HUES64 (cell line): Measurements from ENCODE around the gene UGT1A9.
"Not testable (repeated sequence)": the region's sequence is repeated elsewhere in the genome, so short reads cannot be mapped to it uniquely, and the experiment has no call there.

Experiments
- H3K27ac ChIP-seq: 2 replicates; pipeline ENCODE4 v1.7.0; 2013; ENCODE audit warnings: low read depth, low read length, inconsistent platforms
- H3K27me3 ChIP-seq: 2 replicates; pipeline ENCODE4 v1.6.1; 2013; ENCODE audit warnings: mild to moderate bottlenecking, low read length; ENCODE audit not compliant: insufficient read depth
- H3K36me3 ChIP-seq: 2 replicates; pipeline ENCODE4 v1.6.1; 2013; ENCODE audit warnings: mild to moderate bottlenecking, low read length; ENCODE audit not compliant: insufficient read depth
- H3K4me1 ChIP-seq: 2 replicates; pipeline ENCODE4 v1.6.1; 2013; ENCODE audit warnings: mild to moderate bottlenecking, low read length, moderate library complexity; ENCODE audit not compliant: insufficient read depth
- H3K4me3 ChIP-seq: 2 replicates; pipeline ENCODE4 v1.5.1; 2013; ENCODE audit warnings: mild to moderate bottlenecking, low read length, moderate library complexity
- H3K9ac ChIP-seq: 2 replicates; pipeline ENCODE4 v1.6.1; 2013; ENCODE audit warnings: mild to moderate bottlenecking, low read depth, low read length
- H3K9me3 ChIP-seq: 2 replicates; pipeline ENCODE4 v1.6.1; 2013; ENCODE audit warnings: low read depth, low read length; ENCODE audit not compliant: insufficient read depth
- WGBS: fragments of 150-250, 120-280 bp; methylation state at CpG from one replicate; pipeline ENCODE4 v1.1.7; 2013; ENCODE audit warnings: missing lambda C conversion rate; 5-methylcytosine and 5-hydroxymethylcytosine counted together

Gene UGT1A9

DNA sequence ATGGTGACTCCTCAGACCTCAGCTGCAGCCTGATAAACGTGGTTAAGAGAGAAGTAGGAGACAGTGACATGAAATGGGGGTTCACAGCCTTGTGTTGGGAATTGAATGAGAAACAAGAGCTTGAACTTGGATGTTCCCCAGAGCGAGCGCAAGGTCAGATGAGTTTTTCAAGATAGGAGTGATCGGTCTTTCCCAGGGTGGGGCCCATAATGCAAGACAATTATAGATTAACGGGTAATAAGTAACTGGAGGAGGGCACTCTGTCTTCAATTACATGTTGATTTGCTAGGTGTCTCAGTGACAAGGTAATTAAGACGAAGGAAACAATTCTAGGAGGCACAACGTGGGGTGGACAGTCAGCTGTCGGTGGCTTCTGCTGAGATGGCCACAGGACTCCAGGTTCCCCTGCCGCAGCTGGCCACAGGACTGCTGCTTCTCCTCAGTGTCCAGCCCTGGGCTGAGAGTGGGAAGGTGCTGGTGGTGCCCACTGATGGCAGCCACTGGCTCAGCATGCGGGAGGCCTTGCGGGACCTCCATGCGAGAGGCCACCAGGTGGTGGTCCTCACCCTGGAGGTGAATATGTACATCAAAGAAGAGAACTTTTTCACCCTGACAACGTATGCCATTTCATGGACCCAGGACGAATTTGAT, 41.0 kb downstream of the UGT1A9 start, which contains the start of gene UGT1A5:
Gene UGT1A5 (plus strand): TSS at position 297 of the 651 bp plus-strand sequence. CDS start 85 bp downstream, at position 382.
- Histone ChIP-seq H3K9me3 (no peaks in the 10 kb centered on the region), H3K9ac (no peak within 1 kb of the TSS), H3K27me3 (no peaks in the 10 kb centered on the region), H3K4me1 (no peaks in the 10 kb centered on the region), H3K36me3 (no peaks in the 10 kb centered on the region), H3K27ac (no peak within 1 kb of the TSS), H3K4me3 (no peak within 1 kb of the TSS)
- 92% methylated on average over 14 of the region's 14 CpGs for WGBS

- Histone ChIP-seq H3K9ac (no peak overlapping the region), H3K27ac (no peak overlapping the region), H3K4me1 (no peaks in the 10 kb centered on the region), H3K36me3 (no peaks in the 10 kb centered on the region), H3K27me3 (no peaks in the 10 kb centered on the region), H3K9me3 (no peaks in the 10 kb centered on the region), H3K4me3 (no peak overlapping the region)
- WGBS, result 92% methylated on average over 7 of the region's 7 CpGs
Observed at GRCh38 chr2:233713262-233713615, 41.5 kb downstream of the UGT1A9 start.

GRCh38 chr2:233714121-233714520, 42.4 kb downstream of the UGT1A9 start:
- H3K4me1 ChIP-seq, result no peaks in the 10 kb centered on the region
- no peaks in the 10 kb centered on the region for H3K27me3 ChIP-seq
- H3K36me3 ChIP-seq, result no peaks in the 10 kb centered on the region
- H3K27ac ChIP-seq, result no peak overlapping the region
- no peak overlapping the region for H3K4me3 ChIP-seq
- 91% methylated on average over 2 of the region's 2 CpGs for WGBS
- no peaks in the 10 kb centered on the region for H3K9me3 ChIP-seq
- H3K9ac ChIP-seq, result no peak overlapping the region

DNA sequence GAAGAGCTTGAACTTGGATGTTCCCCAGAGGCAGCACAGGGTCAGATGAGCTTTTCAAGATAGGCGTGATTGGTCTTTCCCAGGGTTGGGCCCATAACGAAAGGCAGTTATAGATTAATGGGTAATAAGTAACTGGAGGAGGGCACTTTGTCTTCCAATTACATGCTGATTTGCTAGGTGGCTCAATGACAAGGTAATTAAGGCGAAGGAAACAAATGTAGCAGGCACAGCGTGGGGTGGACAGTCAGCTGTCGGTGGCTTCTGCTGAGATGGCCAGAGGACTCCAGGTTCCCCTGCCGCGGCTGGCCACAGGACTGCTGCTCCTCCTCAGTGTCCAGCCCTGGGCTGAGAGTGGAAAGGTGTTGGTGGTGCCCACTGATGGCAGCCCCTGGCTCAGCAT, 46.9 kb downstream of the UGT1A9 start, which contains the start of gene UGT1A4:
Gene UGT1A4 (plus strand): TSS at position 185 of the 400 bp plus-strand sequence. CDS start 85 bp downstream, at position 270.
- H3K27ac ChIP-seq, result no peak within 1 kb of the TSS
- 91% methylated on average over 7 of the region's 7 CpGs for WGBS

GRCh38 chr2:233728723-233729301, 57.1 kb downstream of the UGT1A9 start, which contains the start of gene UGT1A3:
Gene UGT1A3, plus strand, starts transcription at chr2:233729042. Its CDS starts 85 bp downstream, at chr2:233729127.
- Histone ChIP-seq H3K9ac (no peak within 1 kb of the TSS), H3K27me3 (no peaks in the 10 kb centered on the region), H3K4me1 (no peaks in the 10 kb centered on the region), H3K36me3 (no peaks in the 10 kb centered on the region), H3K9me3 (no peaks in the 10 kb centered on the region), H3K27ac (no peak within 1 kb of the TSS), H3K4me3 (no peak within 1 kb of the TSS)
- 91% methylated on average over 8 of the region's 8 CpGs for WGBS

More for the DNA sequence above, 46.9 kb downstream of the UGT1A9 start, which contains the start of gene UGT1A4:
- H3K9me3 ChIP-seq, result no peaks in the 10 kb centered on the region
- no peak within 1 kb of the TSS for H3K4me3 ChIP-seq
- no peaks in the 10 kb centered on the region for H3K36me3 ChIP-seq
- H3K4me1 ChIP-seq, result no peaks in the 10 kb centered on the region
- no peaks in the 10 kb centered on the region for H3K27me3 ChIP-seq
- no peak within 1 kb of the TSS for H3K9ac ChIP-seq

DNA sequence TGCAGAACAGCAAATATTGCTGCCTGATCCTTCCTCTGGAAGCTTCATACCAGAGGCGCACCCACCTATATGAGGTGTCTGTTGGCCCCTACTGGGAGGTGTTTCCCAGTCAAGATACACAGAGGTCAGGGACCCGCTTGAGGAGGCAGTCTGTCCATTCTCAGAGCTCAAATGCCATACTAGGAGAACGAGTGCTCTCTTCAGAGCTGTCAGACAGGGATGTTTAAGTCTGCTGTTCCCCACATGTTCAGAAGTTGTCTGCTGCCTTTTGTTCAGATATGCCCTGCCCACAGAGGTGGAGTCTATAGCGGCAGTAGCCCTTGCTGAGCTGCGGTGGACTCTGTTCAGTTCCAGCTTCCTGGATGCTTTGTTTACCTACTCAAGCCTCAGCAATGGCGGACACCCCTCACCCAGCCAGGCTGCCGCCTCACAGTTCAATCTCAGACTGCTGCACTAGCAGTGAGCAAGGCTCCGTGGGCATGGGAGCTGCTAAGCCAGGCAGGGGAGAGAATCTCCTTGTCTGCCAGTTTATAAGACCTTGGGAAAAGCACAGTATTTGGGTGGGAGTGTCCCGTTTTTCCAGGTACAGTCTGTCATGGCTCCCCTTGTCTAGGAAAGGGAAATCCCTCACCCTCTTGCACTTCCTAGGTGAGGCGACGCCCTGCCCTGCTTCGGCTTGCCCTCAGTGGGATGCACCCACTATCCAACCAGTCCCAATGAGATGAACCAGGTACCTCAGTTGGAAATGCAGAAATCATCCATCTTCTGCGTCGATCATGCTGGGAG, 65.4 kb downstream of the UGT1A9 start:
- not testable (repeated sequence) for H3K9me3 ChIP-seq, H3K9ac ChIP-seq, H3K36me3 ChIP-seq, H3K27ac ChIP-seq, H3K4me1 ChIP-seq, H3K27me3 ChIP-seq, H3K4me3 ChIP-seq
- WGBS, result 91% methylated on average over 14 of the region's 14 CpGs

DNA sequence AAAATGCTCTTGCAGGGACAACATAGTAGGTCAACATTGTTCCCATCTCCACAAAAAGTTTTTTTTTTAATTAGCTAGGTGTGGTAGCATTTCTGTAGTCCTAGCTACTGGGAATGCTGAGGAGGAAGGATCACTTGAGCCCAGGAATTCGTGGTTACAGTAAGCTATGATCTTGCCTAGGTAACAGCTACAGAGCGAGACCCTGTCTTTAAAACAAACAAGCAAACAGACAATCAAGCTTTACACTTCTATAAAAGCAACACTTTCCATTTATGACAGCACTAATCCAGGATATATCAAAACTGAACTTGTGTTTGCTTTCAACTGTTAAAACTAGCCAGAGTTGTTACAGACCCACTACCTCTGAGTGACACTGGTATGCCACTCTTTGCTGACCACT, 69.2 kb downstream of the UGT1A9 start:
- H3K27me3 ChIP-seq, result no peaks in the 10 kb centered on the region
- H3K4me1 ChIP-seq, result no peaks in the 10 kb centered on the region
- H3K9me3 ChIP-seq, result no peaks in the 10 kb centered on the region
- no peak overlapping the region for H3K4me3 ChIP-seq
- H3K36me3 ChIP-seq, result no peaks in the 10 kb centered on the region
- no peak overlapping the region for H3K9ac ChIP-seq
- H3K27ac ChIP-seq, result no peak overlapping the region
- 80% methylated on average over 2 of the region's 2 CpGs for WGBS

DNA sequence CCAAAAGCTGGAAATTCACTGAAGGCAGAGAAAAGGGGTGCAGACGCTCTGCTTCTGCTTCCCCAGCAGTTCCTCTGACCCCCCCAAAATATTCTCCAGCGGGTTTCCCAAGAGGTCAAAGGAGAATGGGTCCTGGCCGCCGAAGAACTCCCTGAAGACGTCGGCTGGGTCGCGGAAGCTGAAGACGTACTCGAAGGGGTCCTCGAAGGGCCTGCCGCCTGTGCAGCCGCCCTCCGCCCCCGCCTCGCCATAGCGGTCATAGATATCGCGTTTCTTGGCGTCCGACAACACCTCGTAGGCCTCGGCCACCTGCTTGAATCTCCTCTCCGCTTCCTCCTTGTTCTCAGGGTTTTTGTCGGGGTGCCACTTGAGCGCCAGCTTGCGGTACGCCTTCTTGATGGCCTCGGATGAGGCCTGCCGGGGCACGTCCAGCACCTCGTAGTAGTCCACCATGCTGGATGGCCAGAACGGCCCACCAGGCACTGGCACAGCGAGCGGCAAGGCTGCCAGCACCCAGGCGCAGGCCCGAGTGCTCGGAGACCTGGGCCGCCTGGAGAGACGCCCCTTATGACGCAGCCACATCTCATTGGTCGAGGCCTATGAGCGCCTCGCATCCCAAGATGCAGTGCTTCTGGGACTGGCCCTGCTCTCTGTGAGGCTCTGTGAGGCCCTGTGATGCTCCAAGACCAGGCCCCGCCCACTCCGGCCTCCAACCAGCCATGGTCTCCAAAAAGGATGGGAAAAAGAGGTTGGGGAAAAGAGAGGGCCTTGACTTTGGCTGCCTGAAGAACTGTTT, 72.0 kb downstream of the UGT1A9 start:
- Histone ChIP-seq H3K27me3 (no peaks in the 10 kb centered on the region), H3K9me3 (no peaks in the 10 kb centered on the region; the same call in 1 of the 2 replicates), H3K36me3 (no peaks in the 10 kb centered on the region), H3K4me3 (no peak overlapping the region), H3K4me1 (no peaks in the 10 kb centered on the region), H3K9ac (no peak overlapping the region), H3K27ac (no peak overlapping the region)
- WGBS, result 97% methylated on average over 44 of the region's 46 CpGs

DNA sequence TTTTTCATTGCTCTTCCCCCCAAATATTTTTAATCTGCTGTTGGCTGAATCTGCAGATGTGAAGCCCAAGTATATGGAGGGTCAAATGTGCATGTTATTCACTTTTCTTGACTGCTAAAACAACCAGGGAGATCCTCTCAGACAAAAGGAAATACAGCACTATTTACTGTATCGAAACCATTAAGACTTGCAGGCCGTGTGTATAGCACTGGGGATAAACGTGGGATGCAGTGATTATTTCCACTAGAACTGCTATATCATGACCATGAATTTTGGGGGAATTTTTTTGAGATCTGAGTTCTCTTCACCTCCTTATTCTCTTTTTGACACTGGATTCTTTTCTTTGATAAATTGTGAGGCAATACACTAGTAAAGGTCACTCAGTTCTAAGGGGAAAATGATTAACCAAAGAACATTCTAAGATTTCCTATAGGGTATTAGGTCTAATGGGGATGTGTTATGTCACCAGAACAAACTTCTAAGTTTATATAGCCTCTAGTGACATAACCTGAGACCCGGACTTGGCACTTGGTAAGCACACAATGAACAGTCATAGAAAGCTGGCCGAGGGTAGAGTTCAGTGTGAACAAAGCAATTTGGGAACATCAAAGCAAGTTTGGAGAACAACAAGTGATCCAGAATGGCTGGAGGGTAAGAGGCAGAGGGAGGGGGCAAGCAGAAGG, 73.5 kb downstream of the UGT1A9 start:
- Histone ChIP-seq H3K27me3 (no peaks in the 10 kb centered on the region), H3K9me3 (peaks cover 5% of the 10 kb centered on the region; the same call in 1 of the 2 replicates), H3K4me3 (no peak overlapping the region), H3K27ac (no peak overlapping the region), H3K9ac (no peak overlapping the region), H3K4me1 (no peaks in the 10 kb centered on the region), H3K36me3 (no peaks in the 10 kb centered on the region)
- WGBS, result 87% methylated on average over 5 of the region's 5 CpGs

DNA sequence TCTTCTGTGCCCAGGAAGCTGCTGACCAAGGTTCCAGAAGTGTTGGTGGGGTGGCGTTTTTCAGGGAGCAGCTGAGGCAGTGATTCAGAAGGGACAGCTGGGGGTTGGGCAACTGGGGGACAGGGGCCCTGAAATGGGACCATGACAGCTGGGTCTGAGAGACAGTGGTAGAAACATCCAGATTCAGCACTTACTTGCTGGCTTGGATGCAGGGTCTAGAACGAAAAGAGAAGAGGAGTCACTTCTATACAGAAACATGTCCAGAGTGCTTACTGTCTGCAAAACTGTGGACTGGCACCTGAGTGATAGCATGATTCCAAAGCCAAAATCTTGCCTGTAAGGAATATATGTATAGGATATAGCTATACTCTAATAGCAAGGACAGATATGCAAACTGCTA, 74.1 kb downstream of the UGT1A9 start:
- peaks cover 10% of the 10 kb centered on the region for H3K9me3 ChIP-seq
- not testable (repeated sequence) for H3K4me1 ChIP-seq, H3K27ac ChIP-seq, H3K36me3 ChIP-seq, H3K9ac ChIP-seq, H3K4me3 ChIP-seq, H3K27me3 ChIP-seq
- 90% methylated on average over 2 of the region's 2 CpGs for WGBS
